Upper lobe of left lung (tissue), 6 donors: ENCODE data around the gene SYNM. TPM values are rescaled to one million over a fixed set of nuclear protein-coding genes. Genes with fewer than 3 reads are reported as not detected.

Source experiments
- ATAC-seq, 2 donors: fragments of 200-7000 bp; cut with Tn5 transposase; one replicate each; pipeline ENCODE4 v1.9.1; 2022; ENCODE audit warnings: mild to moderate bottlenecking in 2 of 2, moderate library complexity in 2 of 2; ENCODE audit not compliant: low FRiP score in 2 of 2
- DNase-seq, 2 donors: peaks; one replicate each; pipeline ENCODE4 v3.0.0-alpha.2; 2019 to 2020
- H3K27ac ChIP-seq, 4 donors: fragments of 200-600 bp; sonication (generic); one replicate each; pipeline ENCODE4 v1.5.1; 2016 to 2019
- H3K27me3 ChIP-seq, 4 donors: fragments of 200-600 bp; sonication (generic); one replicate each; pipeline ENCODE4 v1.5.1; 2017 to 2019
- H3K36me3 ChIP-seq, 4 donors: fragments of 200-600 bp; sonication (generic); one replicate each; pipeline ENCODE4 v1.5.1; 2016 to 2019
- H3K4me1 ChIP-seq, 4 donors: fragments of 200-600 bp; sonication (generic); one replicate each; pipeline ENCODE4 v1.5.1; 2018 to 2019
- H3K4me3 ChIP-seq, 4 donors: fragments of 200-600 bp; sonication (generic); one replicate each; pipeline ENCODE4 v1.5.1; 2017 to 2019; ENCODE audit warnings: mild to moderate bottlenecking in 2 of 4, moderate library complexity in 1 of 4
- H3K9me3 ChIP-seq, 4 donors: fragments of 200-600 bp; sonication (generic); one replicate each; pipeline ENCODE4 v1.5.1; 2018 to 2019
- EP300 ChIP-seq, 4 donors: sonication (generic); formaldehyde crosslinking; IDR thresholded peaks; one replicate each; pipeline ENCODE4 v1.5.1; 2017; ENCODE audit warnings: antibody characterized with exemption in 4 of 4, control low read depth in 2 of 4
- POLR2A ChIP-seq, 4 donors: fragments of 450-650 bp; IDR thresholded peaks; one replicate each; pipeline ENCODE4 v1.5.1; 2016 to 2017; ENCODE audit warnings: antibody characterized with exemption in 4 of 4, mild to moderate bottlenecking in 2 of 4
- POLR2AphosphoS5 ChIP-seq, 2 donors: sonication (generic); formaldehyde crosslinking; IDR thresholded peaks; one replicate each; pipeline ENCODE4 v1.5.1; 2017; ENCODE audit warnings: antibody characterized with exemption in 2 of 2
- WGBS, 2 donors: methylation state at CpG; one replicate each; pipeline ENCODE4 v1.1.5; 2017 to 2018; 5-methylcytosine and 5-hydroxymethylcytosine counted together
- total RNA-seq, 6 donors: library from RNA; depleted of rRNA in 4 of 6; stranded (reverse); fragments of >200 nt in 4 of 6; gene quantifications; one replicate each; pipeline versions ENCODE4 v1.1.0 to v1.2.1, GENCODE V29; 2016 to 2021
- TF ChIP-seq, protein P1 (sequence below), 6 experiments: fragments of 450-650 bp in 4 of 6; fragments of 200-600 bp in 2 of 6; sonication (generic) in 2 of 6; IDR thresholded peaks; one replicate each; pipeline ENCODE4 v1.5.1; 2016 to 2019; ENCODE audit warnings: antibody characterized with exemption in 6 of 6
- donor health status: DM: no; HTN: no; CAD: no; lungs with moderate emphysema.
- donor health status: DM: no; HTN: yes; CAD: no; lungs with severe emphysema.

Gene SYNM
- total RNA-seq, 6 donors from 2014 or later: 8.2 to 50.1 (median 19.1) TPM

- DNase-seq: no peak
Observed at GRCh38 chr15:99115300-99116215, 10.7 kb downstream of the SYNM start.

GRCh38 chr15:99117111-99117510 lies 12.2 kb downstream of the SYNM start:
- peaks cover 0 to 14% (median 0%) of the 10 kb centered on the region in 4 donors for H3K36me3 ChIP-seq
- H3K27me3 ChIP-seq: no peaks in the 10 kb centered on the region
- TF ChIP-seq POLR2A (IDR thresholded peaks at IDR 0.05) (no peak), POLR2AphosphoS5 (IDR thresholded peaks at IDR 0.05) (no peak), EP300 (IDR thresholded peaks at IDR 0.05) (no peak)
- TF ChIP-seq, protein P1, sequence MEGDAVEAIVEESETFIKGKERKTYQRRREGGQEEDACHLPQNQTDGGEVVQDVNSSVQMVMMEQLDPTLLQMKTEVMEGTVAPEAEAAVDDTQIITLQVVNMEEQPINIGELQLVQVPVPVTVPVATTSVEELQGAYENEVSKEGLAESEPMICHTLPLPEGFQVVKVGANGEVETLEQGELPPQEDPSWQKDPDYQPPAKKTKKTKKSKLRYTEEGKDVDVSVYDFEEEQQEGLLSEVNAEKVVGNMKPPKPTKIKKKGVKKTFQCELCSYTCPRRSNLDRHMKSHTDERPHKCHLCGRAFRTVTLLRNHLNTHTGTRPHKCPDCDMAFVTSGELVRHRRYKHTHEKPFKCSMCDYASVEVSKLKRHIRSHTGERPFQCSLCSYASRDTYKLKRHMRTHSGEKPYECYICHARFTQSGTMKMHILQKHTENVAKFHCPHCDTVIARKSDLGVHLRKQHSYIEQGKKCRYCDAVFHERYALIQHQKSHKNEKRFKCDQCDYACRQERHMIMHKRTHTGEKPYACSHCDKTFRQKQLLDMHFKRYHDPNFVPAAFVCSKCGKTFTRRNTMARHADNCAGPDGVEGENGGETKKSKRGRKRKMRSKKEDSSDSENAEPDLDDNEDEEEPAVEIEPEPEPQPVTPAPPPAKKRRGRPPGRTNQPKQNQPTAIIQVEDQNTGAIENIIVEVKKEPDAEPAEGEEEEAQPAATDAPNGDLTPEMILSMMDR (IDR thresholded peaks at IDR 0.05): no peak
- DNase-seq (no peak), ATAC-seq (no peak)
- WGBS, 2 donors: 86 to 92% methylated on average over 5 to 8 of the region's 8 CpGs
- no peaks in the 10 kb centered on the region for H3K4me1 ChIP-seq
- no peak overlapping the region for H3K4me3 ChIP-seq
- H3K27ac ChIP-seq: no peak overlapping the region
- H3K9me3 ChIP-seq: no peaks in the 10 kb centered on the region

More at GRCh38 chr15:99115300-99116215, 10.7 kb downstream of the SYNM start:
- no peaks in the 10 kb centered on the region for H3K9me3 ChIP-seq
- peaks cover 0 to 14% (median 0%) of the 10 kb centered on the region in 4 donors for H3K36me3 ChIP-seq
- TF ChIP-seq EP300 (IDR thresholded peaks at IDR 0.05) (no peak), POLR2AphosphoS5 (IDR thresholded peaks at IDR 0.05) (no peak)
- ATAC-seq: no peak
- H3K27ac ChIP-seq: no peak overlapping the region
- H3K4me3 ChIP-seq: no peak overlapping the region
- 87 to 89% methylated on average over 11 of the region's 11 CpGs for WGBS, 2 donors
- H3K4me1 ChIP-seq: no peaks in the 10 kb centered on the region
- no peaks in the 10 kb centered on the region for H3K27me3 ChIP-seq

DNA sequence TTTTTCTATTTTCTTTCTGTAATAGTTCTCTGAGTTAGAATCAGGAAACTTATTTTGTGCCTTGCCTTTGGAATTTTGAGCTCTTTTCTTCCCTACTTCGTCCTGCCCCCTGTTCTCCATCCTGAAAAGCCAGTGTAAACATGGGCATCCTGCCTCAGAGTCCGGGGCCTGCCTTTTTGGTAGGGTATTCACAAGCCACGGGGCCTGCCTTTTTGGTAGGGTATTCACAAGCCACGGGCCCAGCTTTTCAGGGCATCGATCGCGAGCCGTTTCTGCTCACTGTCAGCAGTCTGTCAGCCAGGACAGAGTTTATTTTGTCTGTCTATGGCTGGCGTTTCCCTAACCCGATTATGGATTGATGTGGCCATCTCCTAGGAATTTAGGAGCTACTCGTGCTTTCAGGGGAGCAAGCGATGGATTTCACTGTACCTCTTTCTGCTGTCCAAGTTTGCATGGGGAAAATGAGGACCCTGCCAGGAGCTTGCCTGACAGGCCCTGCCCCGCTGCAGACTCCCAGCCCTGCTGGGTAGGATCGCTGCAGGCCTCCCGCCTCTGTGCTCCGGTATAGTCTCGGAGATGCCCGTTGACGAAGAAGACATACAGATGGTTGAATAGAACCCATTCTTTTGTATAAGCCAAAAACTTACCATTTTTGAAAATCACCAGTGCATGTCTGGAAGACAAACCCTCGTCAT lies 12.8 kb downstream of the SYNM start:
- Histone ChIP-seq H3K27me3 (no peaks in the 10 kb centered on the region), H3K36me3 (peaks cover 0 to 14% (median 0%) of the 10 kb centered on the region in 4 donors), H3K4me3 (no peak overlapping the region), H3K9me3 (no peaks in the 10 kb centered on the region), H3K4me1 (peaks cover 0 to 4% (median 0%) of the 10 kb centered on the region in 4 donors), H3K27ac (no peak overlapping the region)
- DNase-seq: no peak
- 85 to 87% methylated on average over 17 to 20 of the region's 20 CpGs for WGBS, 2 donors
- TF ChIP-seq POLR2AphosphoS5 (IDR thresholded peaks at IDR 0.05): no peak
- no peak for TF ChIP-seq POLR2A (IDR thresholded peaks at IDR 0.05)
- TF ChIP-seq EP300 (IDR thresholded peaks at IDR 0.05): no peak
- TF ChIP-seq, protein P1 (IDR thresholded peaks at IDR 0.05): no peak
- ATAC-seq: no peak

DNA sequence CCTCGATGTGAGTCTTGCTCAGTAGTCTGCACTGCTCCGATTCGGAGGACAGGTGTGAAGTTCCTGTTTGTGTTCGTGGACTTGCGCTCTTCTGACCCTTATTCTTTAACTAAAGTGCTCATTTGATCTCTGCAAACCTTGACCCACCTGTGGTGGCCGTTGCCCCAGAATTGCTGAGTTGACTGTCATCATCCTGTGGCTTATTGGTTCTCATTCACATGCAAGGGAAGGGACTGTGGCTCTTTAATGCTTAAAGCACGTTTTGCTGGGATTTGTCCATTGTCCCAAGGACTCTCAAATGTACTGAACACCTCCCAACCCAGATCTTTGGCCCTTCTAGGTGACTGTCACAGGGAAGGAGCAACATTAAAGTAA lies 13.4 kb downstream of the SYNM start:
- no peak for DNase-seq

More for the DNA sequence above, 13.4 kb downstream of the SYNM start:
- Histone ChIP-seq H3K4me3 (no peak overlapping the region), H3K27ac (no peak overlapping the region), H3K27me3 (no peaks in the 10 kb centered on the region), H3K9me3 (no peaks in the 10 kb centered on the region), H3K4me1 (peaks cover under 1 to 9% (median 2%) of the 10 kb centered on the region in 4 donors), H3K36me3 (peaks cover 0 to 14% (median 0%) of the 10 kb centered on the region in 4 donors)
- 88 to 92% methylated on average over 7 of the region's 7 CpGs for WGBS, 2 donors
- no peak for TF ChIP-seq POLR2A (IDR thresholded peaks at IDR 0.05)
- TF ChIP-seq, protein P1 (IDR thresholded peaks at IDR 0.05): no peak
- TF ChIP-seq POLR2AphosphoS5 (IDR thresholded peaks at IDR 0.05): no peak
- no peak for TF ChIP-seq EP300 (IDR thresholded peaks at IDR 0.05)
- no peak for ATAC-seq
